Stimulated activated naive CD8-positive, alpha-beta T cell treated with anti-CD3 and anti-CD28 coated beads, Interleukin-15, amount 100 ng/mL, for 72 hours (primary cell): ENCODE data around the gene TMEM207.
"Not testable (repeated sequence)": the region's sequence is repeated elsewhere in the genome, so short reads cannot be mapped to it uniquely, and the experiment has no call there.

ENCODE experiments used
- ATAC-seq: fragments of 150-1000 bp; cut with Tn5 transposase; 2 replicates; pipeline ENCODE4 v1.10.0; 2021; ENCODE audit warnings: mild to moderate bottlenecking, moderate library complexity
- DNase-seq, 2 donors: peaks; one replicate each; pipeline ENCODE4 v3.0.0; 2021 to 2022
- H3K27ac Mint-ChIP-seq, 2 donors: one replicate each; pipeline ENCODE4 v1.8.0; 2022; ENCODE audit warnings: mild to moderate bottlenecking in 2 of 2, mixed read lengths in 2 of 2, moderate library complexity in 2 of 2
- H3K27me3 Mint-ChIP-seq: one replicate; pipeline ENCODE4 v1.8.0; 2022; ENCODE audit warnings: mixed read lengths
- H3K4me1 Mint-ChIP-seq: one replicate; pipeline ENCODE4 v1.8.0; 2022; ENCODE audit warnings: mild to moderate bottlenecking, mixed read lengths
- H3K4me3 Mint-ChIP-seq, 2 donors: one replicate each; pipeline ENCODE4 v1.8.0; 2022; ENCODE audit warnings: mild to moderate bottlenecking in 2 of 2, mixed read lengths in 2 of 2, moderate library complexity in 1 of 2
- H3K9me3 Mint-ChIP-seq, 2 donors: one replicate each; pipeline ENCODE4 v1.8.0; 2022; ENCODE audit warnings: mixed read lengths in 2 of 2

The TMEM207 gene

GRCh38 chr3:190449801-190450200 is at the start of gene TMEM207:
TSS of gene TMEM207 (minus strand) at chr3:190449901. CDS start at chr3:190449809, 92 bp downstream.
- Mint-ChIP-seq H3K4me3 (no peak within 1 kb of the TSS), H3K27ac (no peak within 1 kb of the TSS), H3K4me1 (peaks cover 9% of the 10 kb centered on the region), H3K9me3 (no peaks in the 10 kb centered on the region), H3K27me3 (peaks cover 11% of the 10 kb centered on the region)
- ATAC-seq (no peak), DNase-seq (no peak)

GRCh38 chr3:190499122-190499521 is 49.4 kb upstream of the TMEM207 start:
- no peak overlapping the region for H3K27ac Mint-ChIP-seq
- no peaks in the 10 kb centered on the region for H3K9me3 Mint-ChIP-seq
- ATAC-seq (no peak), DNase-seq (no peak)
- no peak overlapping the region for H3K4me3 Mint-ChIP-seq
- H3K27me3 Mint-ChIP-seq, result peaks cover 56% of the 10 kb centered on the region
- H3K4me1 Mint-ChIP-seq, result no peaks in the 10 kb centered on the region

DNA sequence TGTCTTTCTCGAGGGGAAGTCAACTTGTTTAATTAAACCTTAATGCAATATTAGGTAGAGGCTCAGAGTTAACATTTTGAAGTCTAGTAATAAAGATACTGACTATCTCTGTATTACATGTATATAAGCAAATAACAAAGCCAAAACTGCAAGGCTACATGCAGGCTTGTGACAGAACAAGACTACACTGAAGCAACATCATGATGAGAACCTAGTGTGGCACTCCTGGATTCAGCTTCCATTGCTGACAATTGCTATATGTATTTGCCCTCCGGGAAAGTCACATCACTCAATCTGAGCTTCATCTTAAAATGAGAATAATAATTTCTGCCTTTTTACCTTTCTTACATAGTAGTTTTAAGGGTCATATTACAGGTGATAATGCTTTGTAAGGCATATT is 48.6 kb upstream of the TMEM207 start:
- DNase-seq, result no peak
- no peak overlapping the region for H3K27ac Mint-ChIP-seq
- H3K27me3 Mint-ChIP-seq, result peaks cover 65% of the 10 kb centered on the region
- no peaks in the 10 kb centered on the region for H3K9me3 Mint-ChIP-seq
- ATAC-seq, result no peak
- H3K4me1 Mint-ChIP-seq, result peaks cover under 1% of the 10 kb centered on the region
- no peak overlapping the region for H3K4me3 Mint-ChIP-seq

- ATAC-seq, result no peak
- Mint-ChIP-seq H3K27me3 (peaks cover 70% of the 10 kb centered on the region), H3K4me3 (no peak overlapping the region), H3K27ac (no peak overlapping the region), H3K9me3 (no peaks in the 10 kb centered on the region), H3K4me1 (peaks cover 5% of the 10 kb centered on the region)
- DNase-seq, result no peak
These were observed 48.1 kb upstream of the TMEM207 start for GRCh38 chr3:190497811-190498210.

GRCh38 chr3:190496859-190497258 is 47.2 kb upstream of the TMEM207 start:
- Mint-ChIP-seq H3K4me3 (no peak overlapping the region), H3K27me3 (peaks cover 73% of the 10 kb centered on the region), H3K27ac (no peak overlapping the region), H3K9me3 (no peaks in the 10 kb centered on the region), H3K4me1 (peaks cover 15% of the 10 kb centered on the region)
- DNase-seq (no peak), ATAC-seq (no peak)

DNA sequence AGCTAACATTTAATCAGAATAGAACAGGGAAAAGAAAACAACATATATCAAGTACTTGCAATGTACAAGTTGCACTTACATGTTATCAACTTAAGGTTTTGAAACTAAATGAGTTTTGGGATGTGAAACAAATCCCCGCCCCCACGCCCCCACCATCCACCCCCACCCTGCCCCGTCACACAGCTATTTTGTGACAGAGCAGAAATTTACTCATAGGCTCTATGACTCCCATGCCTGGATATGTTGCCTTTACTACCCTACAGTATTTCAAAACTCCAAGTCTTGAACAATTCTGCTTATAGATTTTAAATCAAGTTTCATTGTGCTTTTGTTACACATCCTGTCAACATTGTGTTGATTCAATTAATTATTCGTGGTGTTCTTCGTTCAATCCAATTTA is 46.1 kb upstream of the TMEM207 start:
- Mint-ChIP-seq H3K27me3 (peaks cover 62% of the 10 kb centered on the region), H3K4me1 (peaks cover 25% of the 10 kb centered on the region), H3K27ac (no peak overlapping the region), H3K4me3 (no peak overlapping the region), H3K9me3 (no peaks in the 10 kb centered on the region)
- ATAC-seq, result no peak
- DNase-seq, result no peak

DNA sequence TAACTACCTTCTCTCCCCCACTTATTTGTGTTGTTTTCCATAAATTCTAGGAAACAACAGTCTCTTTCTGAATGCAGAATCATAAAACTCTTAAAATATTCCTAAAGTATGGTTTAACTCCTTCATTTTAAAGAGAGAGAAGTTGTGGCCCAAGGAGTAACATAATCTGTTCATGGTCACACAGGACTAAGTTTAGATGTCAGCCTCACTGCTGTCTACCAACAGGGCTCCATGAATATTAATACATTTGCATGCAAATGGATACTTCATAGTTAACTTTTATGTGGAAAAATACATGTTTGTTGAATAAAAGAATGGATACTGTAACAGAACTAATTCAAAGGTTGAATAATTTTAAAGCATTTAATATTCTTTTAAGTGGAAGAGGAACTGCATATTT is 45.7 kb upstream of the TMEM207 start:
- Mint-ChIP-seq H3K4me1 (peaks cover 26% of the 10 kb centered on the region), H3K9me3 (no peaks in the 10 kb centered on the region), H3K27ac (no peak overlapping the region), H3K27me3 (peaks cover 59% of the 10 kb centered on the region), H3K4me3 (no peak overlapping the region)
- DNase-seq (no peak), ATAC-seq (no peak)

DNA sequence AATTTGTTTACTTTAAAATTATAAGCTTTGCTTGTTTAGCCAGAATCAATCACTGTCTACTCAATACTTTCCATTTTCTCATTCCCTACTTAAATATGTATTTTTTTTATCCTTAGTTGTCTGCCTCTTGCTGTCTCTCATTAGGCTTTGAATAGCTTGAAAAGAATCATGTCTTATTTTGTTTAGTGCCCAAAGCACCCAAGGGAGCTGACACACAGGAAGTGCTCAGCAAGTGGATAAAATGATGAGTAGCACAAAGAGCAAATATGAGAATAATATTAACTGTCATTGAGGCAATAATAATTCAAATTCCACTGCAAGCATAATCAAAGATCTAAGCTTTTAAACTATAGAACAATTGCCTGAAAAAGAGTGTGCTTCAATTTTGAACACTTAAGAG is 45.2 kb upstream of the TMEM207 start:
- H3K4me3 Mint-ChIP-seq, result no peak overlapping the region
- H3K27me3 Mint-ChIP-seq, result peaks cover 61% of the 10 kb centered on the region
- H3K4me1 Mint-ChIP-seq, result peaks cover 26% of the 10 kb centered on the region
- DNase-seq (no peak), ATAC-seq (no peak)
- no peaks in the 10 kb centered on the region for H3K9me3 Mint-ChIP-seq
- H3K27ac Mint-ChIP-seq, result no peak overlapping the region

DNA sequence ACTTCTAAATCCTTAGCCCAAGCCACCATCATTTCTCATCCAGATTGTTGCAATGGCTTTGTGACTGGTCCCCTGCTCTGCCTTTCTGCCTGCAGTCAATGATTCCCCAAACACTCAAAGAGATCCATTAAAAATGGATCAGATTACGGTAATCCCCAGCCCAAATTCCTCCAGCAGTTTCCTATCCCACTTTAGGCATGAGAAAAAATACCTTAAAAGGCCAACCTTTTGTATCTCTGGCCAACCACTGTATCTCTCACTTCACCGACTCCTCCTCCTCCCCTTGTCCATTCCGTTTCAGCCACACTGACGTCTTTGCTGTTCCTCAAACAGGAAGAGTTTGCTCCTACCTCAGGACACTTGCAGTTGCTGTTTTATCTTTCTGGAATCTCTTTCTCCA is 43.3 kb upstream of the TMEM207 start:
- ATAC-seq (no peak), DNase-seq (no peak)
- H3K4me1 Mint-ChIP-seq, result peaks cover 31% of the 10 kb centered on the region
- H3K27ac Mint-ChIP-seq, result no peak overlapping the region
- H3K27me3 Mint-ChIP-seq, result peaks cover 69% of the 10 kb centered on the region
- H3K9me3 Mint-ChIP-seq, result no peaks in the 10 kb centered on the region
- no peak overlapping the region for H3K4me3 Mint-ChIP-seq

- Mint-ChIP-seq H3K27ac (no peak overlapping the region), H3K4me1 (peaks cover 31% of the 10 kb centered on the region), H3K4me3 (peak overlapping the region in 1 of 2 donors; percentile 20), H3K9me3 (no peaks in the 10 kb centered on the region), H3K27me3 (peaks cover 68% of the 10 kb centered on the region)
- DNase-seq (no peak), ATAC-seq (no peak)
These were observed 42.4 kb upstream of the TMEM207 start for GRCh38 chr3:190492129-190492528.

- peak overlapping the region in 1 of 2 donors; percentile 20 for H3K4me3 Mint-ChIP-seq
- peaks cover 63% of the 10 kb centered on the region for H3K27me3 Mint-ChIP-seq
- ATAC-seq (peak; percentile 96), DNase-seq (peak; percentile 45 to 58)
- no peaks in the 10 kb centered on the region for H3K9me3 Mint-ChIP-seq
- peaks cover 32% of the 10 kb centered on the region for H3K4me1 Mint-ChIP-seq
- no peak overlapping the region for H3K27ac Mint-ChIP-seq
These were observed 41.9 kb upstream of the TMEM207 start for GRCh38 chr3:190491533-190492054.

GRCh38 chr3:190486908-190487607 is 37.4 kb upstream of the TMEM207 start:
- H3K9me3 Mint-ChIP-seq, result peaks cover 12 to 14% of the 10 kb centered on the region in 2 donors
- DNase-seq, result no peak
- no peak overlapping the region for H3K27ac Mint-ChIP-seq
- H3K4me1 Mint-ChIP-seq, result peaks cover 27% of the 10 kb centered on the region
- H3K27me3 Mint-ChIP-seq, result peaks cover 46% of the 10 kb centered on the region
- ATAC-seq, result no peak
- H3K4me3 Mint-ChIP-seq, result no peak overlapping the region

GRCh38 chr3:190486533-190486864 is 36.8 kb upstream of the TMEM207 start:
- H3K4me3 Mint-ChIP-seq, result no peak overlapping the region
- H3K27me3 Mint-ChIP-seq, result peaks cover 51% of the 10 kb centered on the region
- no peak overlapping the region for H3K27ac Mint-ChIP-seq
- no peak for ATAC-seq
- peaks cover 16 to 17% of the 10 kb centered on the region in 2 donors for H3K9me3 Mint-ChIP-seq
- DNase-seq, result no peak
- peaks cover 22% of the 10 kb centered on the region for H3K4me1 Mint-ChIP-seq

DNA sequence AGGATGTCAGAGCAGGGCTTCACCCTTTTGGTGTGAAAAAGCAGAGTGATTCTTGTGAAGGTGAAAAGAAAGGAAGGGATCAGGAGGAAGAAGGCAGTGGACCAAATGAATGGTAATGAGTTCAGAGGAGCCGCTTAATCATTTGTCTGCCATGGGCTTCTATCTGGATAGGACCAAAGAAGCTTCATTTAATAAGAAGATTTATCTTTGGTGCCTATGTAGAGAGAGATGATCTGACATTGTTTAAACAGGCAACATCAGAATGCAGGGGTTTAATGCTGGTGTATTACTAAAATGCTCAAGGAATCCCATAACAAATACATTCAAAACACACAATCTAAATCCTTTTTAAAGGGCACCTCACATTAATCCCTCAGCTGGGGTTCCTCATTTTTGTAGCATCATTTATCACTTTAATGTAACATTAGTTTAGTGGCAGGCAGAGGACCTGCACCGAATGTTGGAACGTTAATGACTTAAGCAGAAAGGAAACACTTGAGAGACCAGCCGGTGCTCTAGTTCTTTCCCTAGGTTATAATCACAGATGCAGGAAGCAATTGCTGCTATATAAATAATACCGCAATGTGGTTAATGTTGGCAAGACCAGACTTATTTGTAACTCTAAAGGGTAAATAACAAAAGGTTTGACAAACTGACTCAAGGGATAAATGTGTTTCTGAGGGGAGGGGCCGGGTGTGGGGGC is 36.3 kb upstream of the TMEM207 start:
- DNase-seq, result no peak
- H3K4me1 Mint-ChIP-seq, result peaks cover 16% of the 10 kb centered on the region
- H3K27me3 Mint-ChIP-seq, result peaks cover 52% of the 10 kb centered on the region
- no peak for ATAC-seq
- H3K4me3 Mint-ChIP-seq, result no peak overlapping the region
- H3K9me3 Mint-ChIP-seq, result peaks cover 16 to 17% of the 10 kb centered on the region in 2 donors
- no peak overlapping the region for H3K27ac Mint-ChIP-seq

- Mint-ChIP-seq H3K4me3 (no peak overlapping the region), H3K27ac (peak overlapping the region in 1 of 2 donors; percentile 74), H3K9me3 (peaks cover 17 to 19% of the 10 kb centered on the region in 2 donors), H3K4me1 (peaks cover 8% of the 10 kb centered on the region), H3K27me3 (peaks cover 37% of the 10 kb centered on the region)
- ATAC-seq (no peak), DNase-seq (no peak)
These were observed 32.1 kb upstream of the TMEM207 start for GRCh38 chr3:190481779-190482178.

GRCh38 chr3:190473261-190473660 is 23.6 kb upstream of the TMEM207 start:
- peaks cover 45% of the 10 kb centered on the region for H3K27me3 Mint-ChIP-seq
- not testable (repeated sequence) for H3K4me1 Mint-ChIP-seq, H3K4me3 Mint-ChIP-seq, H3K27ac Mint-ChIP-seq, DNase-seq, ATAC-seq
- H3K9me3 Mint-ChIP-seq, result peaks cover 9 to 15% of the 10 kb centered on the region in 2 donors
